Measurements from ENCODE around the gene SETD6.
"Not testable (repeated sequence)": the region's sequence is repeated elsewhere in the genome, so short reads cannot be mapped to it uniquely, and the experiment has no call there.

The SETD6 gene

DNA sequence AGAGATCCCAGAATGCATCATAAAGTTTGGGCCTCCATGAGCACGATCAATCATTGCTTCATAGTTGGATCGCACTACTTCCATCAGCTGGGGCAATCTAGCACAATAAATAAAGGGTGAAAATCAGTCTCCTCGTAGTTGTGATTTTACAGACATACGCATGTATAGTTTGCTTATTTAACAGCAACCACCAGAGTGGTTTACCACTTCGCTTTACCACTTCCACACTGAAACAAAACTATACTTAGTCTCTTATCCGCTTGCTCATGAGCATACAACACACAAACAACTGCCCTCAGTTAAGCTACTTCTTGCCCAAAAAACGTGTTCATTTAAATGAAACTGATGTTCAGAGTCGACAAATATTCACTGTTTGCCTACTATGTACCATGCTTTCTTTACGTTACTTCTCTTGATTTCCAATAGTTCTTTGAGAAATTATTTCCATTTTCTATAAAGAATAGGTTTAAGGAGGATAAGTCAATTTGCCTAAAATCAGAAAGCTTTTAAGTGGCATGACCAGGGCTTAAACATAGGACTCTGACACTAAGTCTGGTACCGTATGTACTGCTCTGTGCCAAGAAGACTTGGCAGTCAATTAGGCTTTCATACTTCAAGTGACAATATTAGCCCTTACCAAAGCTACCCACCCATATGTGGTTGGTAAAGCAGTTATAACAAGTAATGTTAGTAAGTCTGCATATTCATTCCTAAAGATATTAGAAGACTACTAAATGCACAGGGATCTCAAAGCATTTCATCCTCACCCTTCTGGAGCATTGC is 22.0 kb downstream of the SETD6 start:
- DNase-seq (ENCODE audit: low read depth in 2 of 2), result no peak

DNA sequence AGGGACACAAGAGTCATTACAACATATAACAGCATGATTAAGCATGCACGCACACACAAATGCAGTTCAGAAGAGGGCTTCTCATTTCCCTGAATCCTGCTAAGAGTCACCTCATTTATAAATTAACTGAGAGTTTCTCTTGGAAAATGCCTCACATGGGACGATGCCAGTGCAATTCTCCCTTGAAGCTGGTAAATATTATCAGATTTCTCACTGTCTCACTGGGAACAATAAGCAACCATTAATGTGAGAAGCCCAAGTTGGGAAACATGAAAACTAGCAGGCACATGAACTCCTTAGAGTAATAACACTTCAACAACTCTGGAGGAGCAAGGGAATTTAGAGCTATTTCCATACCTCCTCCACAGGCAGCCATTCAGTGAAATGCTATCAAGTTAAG is 26.4 kb downstream of the SETD6 start:
- DNase-seq (ENCODE audit: low read depth in 2 of 2), result no peak

DNA sequence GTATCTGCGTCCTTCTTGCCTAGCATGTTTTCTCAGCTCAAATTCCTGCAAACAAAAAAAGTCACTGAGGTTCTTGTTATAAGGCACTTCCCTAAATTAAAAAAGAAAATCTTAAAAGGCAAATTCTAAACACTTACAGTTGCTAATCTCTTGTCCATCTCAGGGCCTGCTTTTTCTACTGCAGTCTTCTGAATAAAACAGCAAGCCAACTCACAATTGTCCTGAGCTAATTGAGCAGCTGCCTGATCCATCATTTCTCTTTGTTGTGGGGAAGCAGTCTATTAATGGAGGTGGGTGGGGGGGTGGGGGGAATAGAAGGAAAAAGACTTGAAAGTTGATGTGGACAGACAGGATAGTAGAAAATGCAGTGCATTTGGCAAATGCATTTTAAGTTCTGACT is 27.0 kb downstream of the SETD6 start:
- no peak for DNase-seq (ENCODE audit: low read depth in 2 of 2)

DNA sequence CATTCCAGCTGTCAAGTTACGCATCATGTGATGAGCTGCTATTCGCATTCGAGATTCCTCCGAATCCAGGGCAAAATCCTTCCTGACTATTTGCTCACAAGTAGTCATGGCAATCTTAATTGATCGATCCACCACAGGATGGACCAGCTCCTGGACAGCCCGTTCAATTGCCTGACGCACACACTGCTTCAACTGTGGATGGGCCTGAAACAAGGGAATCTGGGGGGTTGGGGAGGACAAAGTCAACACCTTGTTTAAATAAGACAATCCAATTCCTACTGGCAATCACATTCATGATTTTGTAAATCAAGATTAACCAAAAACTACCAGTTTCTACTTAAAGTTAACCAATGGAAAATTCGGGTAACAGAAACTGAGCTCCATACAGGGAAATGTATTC is 28.4 kb downstream of the SETD6 start:
- no peak for DNase-seq (ENCODE audit: low read depth in 2 of 2)

DNA sequence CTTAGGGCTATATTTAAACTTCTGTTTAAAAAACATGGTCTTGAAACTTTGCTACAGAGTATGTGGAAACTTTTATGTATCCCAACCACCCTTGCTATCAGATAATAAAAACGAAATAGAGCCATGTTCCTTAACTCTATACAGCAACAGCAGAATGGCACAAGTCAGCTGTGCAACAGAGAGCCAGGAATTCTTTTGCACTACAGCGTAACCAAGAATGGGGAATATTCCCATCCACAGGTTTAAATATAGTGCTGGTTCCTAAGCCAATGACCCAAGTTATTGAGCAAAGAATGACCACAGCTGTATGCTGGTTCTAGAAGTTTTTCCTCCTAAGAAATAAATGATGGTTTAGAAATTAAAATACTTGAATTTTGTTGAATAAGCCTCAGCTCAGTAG is 33.1 kb downstream of the SETD6 start:
- DNase-seq (ENCODE audit: low read depth in 2 of 2), result no peak

DNA sequence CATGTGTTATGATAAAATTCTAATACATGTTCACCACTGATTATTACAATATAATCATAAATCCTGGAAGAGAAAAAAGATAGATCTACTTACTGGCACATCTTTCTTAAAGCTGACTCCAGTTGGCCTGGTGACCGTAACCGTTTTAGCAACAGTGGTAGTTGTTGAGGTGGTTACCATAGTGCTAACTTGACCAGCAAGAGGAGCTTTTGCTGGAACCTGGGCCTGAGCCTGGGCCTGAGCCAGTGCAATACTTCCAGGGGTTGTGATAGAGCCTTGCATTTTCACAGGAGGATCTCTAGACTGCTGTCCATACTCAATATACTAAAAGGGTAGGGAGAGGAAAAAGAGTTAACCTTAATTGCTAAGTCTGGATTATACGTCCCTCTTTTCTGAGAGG is 36.2 kb downstream of the SETD6 start:
- DNase-seq (ENCODE audit: low read depth in 2 of 2), result no peak

DNA sequence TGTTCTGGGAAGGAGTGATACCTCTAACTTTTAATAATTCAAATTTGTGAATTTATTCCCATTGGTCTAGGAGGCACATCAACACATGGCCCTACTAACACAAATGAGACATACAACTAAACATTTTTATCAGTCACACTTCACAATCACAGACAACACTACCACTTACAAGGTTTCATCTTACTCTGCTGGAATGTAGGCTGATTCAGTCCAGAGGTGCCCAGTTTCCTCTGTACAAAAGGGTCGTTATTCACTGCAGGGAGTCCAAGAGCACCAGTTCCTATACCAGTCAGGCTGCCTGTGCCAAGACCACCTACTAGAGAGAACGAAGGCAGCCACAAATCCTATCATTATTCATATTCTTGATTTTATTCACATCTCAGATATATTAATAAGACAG is 41.4 kb downstream of the SETD6 start:
- no peak for DNase-seq (ENCODE audit: low read depth in 2 of 2)

DNA sequence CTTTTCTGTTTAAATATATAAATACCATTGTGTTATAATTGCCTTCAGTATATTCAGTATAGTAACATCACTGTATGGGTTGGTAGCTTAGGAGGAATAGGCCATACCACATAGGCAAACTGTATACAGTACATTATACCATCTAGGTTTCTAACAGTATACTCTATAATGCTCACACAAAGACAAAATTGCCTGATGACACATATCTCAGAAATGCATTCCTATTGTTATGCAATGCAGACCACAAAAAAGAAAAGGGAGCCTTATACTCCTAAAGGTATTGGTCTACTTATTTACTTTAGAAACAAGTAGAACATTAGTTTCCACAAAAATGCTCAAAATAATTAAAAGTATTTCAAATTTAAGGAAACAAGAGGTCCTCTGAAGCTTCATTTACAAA is 47.9 kb downstream of the SETD6 start:
- no peak for DNase-seq (ENCODE audit: low read depth in 2 of 2)

DNA sequence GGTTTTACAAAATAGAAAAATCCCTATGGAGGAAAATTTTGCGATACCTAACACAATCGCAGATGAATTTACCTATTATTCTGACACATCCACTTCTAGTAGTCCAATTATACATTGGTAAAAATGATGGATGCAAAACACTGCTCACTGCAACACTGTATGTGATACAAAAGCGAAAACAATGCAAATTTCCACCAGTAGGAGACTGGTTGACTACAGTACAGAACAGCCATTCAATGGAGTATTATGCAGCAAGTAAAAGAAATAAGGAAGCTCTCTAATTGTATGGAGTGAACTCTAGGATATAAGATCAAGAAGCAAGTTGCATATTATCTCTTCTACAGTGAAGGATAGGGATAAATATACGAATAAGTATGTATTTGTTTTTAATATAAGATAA is 48.5 kb downstream of the SETD6 start:
- DNase-seq (ENCODE audit: low read depth in 2 of 2), result no peak

DNA sequence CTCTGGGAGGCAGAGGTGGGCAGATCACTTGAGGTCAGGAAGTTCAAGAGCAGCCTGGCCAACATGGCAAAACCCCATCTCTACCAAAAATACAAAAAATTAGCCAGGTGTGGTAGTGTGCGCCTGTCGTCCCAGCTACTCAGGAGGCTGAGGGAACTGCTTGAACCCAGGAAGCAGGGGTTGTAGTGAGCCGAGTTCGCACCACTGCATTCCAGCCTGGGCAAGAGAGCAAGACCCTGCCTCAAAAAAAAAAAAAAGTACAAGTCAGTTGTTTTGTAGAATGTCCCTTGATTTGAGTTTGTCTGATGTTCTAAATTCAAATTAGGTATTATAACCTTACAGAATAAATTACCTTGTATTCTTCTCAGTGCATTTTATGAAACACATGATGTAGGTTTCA is 50.4 kb downstream of the SETD6 start:
- not testable (repeated sequence) for DNase-seq (ENCODE audit: low read depth in 2 of 2)
